ENCODE measurements around the gene KIRREL3.

The KIRREL3 gene

DNA sequence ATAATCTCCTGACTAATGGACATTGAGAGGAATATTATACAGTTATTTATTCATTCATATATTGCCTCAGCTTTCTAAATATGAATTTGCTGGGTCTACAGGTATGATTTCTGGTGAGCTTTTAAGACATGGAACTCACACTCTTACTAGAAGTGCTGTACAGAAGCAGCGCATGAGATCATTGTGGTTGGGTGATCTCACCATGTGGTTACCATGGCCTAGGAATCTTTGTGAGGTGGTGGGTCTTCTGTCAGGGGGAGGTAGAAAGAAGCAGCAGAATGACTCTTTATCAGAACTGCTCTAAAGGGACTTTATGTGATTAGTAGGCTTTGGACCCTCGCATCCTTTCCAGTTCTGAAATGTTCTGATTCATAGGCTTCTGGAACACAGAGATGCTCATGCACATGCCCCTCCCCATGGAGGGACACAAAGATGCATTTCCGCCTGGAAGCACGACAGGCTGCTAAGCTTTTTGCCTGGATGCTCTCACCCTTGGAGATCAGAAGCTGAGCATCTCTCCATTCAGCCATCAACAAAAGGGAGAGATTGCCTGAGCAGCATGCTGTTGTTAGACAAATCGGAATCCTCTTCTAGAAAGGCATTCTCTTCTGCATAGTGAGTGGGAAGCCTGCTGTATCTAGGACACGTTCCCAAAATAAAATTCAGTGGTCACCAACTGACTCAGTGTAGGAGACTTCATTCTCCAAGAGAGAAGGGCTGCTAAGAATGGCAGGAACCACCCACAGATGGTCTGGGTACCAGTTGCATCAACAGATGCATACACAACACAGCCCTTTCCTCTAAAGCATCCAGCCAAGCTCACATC lies 51.3 kb downstream of the KIRREL3 start:
- DNase-seq = no peak

DNA sequence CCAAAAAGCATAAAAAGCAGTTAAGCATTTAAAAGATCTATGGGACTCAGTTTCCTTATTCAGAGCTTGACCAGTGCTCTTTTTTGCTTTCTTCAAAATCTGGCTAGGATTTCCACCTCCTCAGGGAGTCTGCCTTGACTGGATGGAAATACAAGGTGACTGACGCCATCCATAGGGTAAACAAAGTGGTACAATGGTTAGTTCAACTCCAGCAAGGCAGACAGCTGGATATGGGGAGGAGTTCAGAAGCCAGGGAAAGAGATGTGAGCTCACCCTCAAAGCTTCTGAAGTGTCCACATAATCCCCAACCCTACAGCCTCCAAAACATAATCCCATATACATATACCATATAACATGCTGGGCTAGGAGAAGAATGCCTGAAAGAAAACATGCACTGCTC lies 52.0 kb downstream of the KIRREL3 start:
- DNase-seq = no peak

DNA sequence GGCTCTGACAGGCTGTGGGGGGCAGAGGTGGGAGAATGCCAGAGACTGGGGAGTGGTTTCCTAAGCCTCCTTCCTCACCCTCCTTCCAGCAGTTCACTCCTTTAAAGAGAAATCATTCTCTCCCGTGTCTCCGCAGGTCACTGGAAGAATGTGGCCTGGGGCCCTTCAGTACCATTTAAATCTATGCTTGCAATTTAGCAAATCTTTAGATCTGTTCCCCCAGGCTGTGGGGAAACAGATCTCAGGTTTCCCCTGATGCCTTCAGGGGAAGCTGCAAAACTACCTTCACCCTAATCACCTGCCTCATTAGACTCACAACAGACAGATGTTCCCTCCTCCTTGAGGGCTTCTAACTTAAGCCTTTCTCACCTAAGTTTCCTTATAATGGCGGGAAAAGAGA lies 55.3 kb downstream of the KIRREL3 start:
- DNase-seq = no peak

DNA sequence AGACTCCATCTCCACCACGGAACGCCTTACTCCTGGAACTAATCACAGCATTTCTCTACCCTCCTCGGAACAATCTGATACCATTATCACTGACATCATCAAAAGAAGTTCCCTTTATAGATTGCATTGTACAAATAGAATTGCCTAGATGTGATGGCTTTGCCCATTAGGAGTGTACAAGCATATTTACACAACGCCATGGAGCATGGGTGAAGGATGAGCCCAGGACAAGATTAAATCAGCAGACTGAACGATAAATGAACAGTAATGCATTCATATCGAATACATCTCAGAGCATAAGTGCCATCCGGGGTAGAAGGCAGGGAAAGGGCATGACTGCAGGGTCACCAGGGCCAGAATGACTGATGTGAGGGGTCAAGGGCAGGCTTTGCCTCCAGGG lies 57.3 kb downstream of the KIRREL3 start:
- DNase-seq = no peak

DNA sequence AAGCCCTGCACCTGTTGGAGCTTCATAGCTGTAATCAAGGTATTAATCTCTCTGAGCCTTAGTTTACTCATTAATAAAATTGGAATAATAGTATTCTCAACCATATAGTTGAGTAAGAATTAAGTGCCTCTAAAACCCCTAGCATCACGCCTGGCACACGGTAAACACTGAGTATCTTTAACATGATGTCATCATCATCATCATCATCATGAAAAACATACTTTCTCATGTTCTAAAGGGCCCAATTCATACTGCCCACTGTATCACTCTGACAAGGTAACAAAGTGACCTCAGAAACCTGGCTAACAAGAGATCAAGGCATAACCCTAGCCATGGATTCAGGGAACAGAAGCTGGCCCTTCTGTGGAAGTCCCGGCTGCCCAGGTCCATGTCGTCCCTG lies 58.4 kb downstream of the KIRREL3 start:
- DNase-seq = no peak

DNA sequence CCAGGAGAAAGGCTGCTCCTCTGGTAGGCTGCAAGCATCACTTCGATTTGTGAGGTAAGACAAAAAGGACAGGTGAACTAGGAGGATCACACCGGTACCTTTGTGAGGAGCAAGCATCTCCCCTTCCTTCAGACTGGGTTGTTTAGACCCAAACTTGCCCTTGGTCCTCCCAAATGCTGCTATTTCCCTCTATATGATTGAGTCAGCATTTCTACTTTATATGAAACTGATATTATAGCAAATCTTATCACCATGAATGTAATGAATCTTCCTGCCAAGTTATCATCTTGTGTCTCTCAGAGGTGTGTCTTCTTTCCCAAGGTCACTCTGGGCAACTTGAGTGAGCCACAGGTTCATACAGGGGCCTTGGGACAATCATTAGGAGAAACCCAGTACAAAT lies 61.0 kb downstream of the KIRREL3 start:
- no peak for DNase-seq

DNA sequence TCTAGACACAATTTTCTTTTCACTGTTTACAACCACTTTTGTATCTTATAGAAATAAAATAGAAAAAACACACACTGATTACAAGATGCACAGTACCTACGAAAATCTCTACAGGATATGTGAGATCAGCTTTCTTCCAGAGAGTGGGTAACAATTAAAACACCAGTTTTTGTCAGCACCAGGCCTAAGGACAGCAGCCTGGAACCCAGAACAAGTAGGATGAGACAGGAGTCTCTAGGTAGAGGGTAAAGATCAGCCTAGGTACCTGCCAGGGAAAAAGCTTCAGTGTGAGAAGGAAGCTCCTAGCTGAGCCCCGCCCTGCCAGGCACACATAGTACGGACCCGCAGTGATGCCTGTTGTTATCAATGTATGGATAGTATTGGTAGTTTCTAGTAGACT lies 61.9 kb downstream of the KIRREL3 start:
- DNase-seq = no peak

DNA sequence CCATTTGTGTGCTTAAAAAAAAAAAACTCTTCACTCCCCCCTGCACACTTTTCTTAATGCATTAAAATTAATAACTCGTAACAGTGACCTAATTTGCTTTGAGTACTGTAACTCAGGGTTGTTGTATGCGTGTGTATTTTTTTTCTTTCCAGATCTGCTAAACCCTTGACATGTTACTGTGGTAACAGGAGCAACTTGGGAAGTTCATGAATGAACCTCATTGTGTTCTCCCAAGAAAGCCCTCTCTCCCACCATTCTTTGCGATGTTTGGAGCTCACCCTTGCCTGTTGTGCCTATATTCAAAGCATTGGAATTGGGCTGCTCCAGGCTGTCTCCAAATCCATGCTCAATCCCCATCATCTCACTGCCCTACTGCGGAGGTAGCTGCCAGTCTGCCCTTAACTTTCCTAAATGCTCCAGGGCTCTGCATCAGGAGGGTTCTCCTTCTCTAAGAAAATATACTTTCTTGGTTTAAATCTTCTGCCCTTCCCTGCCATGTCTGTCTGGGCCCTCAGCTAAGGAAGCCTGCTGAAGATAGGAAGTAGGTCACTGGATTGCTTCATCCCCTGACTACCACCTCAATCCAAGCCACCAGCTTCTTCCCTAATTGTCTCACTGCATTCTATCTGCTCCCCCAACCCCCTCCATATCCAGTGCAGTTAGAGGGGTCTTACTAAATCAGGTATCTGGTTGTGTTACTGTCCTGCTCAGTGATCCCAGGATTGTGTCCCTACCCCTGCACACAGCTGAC lies 70.3 kb downstream of the KIRREL3 start:
- no peak for DNase-seq

DNA sequence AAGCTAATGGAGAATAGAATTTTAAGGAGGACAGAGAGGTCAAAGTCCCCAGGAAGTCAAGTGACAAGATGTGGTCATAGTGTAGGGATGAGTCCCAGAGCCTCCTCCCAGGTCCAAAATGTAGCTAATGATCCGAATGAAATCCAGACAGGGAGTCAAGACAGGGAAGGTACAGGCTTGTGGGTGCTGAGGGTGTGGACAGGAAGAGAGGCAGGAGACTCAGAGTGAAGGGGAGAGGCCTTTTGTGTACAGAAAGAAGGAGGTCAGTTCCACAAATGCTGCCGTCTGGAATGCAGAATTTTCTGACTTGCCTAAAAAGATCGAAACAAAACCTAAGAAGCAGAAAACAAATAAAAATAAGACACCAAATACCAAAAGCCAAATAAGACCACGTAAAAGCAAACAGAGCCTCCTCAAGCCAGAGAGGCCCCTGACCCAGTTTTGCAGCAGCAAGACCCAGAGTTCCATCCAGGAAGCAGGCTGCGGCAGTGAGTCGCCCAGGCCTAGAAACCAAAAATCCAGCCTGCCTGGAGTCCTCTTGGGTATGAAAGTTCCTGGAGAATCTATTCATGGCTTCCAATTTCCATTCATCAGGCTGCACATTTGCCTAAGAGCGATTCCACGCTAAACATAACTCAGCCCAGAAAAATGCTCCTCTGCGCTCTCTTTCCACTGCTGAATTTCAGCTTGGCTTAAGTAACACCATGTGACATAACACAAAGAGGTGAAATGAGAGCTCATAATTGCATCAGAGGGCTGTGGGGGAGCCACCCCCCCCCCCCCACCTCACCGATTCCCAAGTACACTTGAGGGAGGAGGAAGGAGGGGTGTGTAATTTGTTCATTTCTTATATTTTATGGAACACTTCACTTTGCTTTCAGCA lies 71.2 kb downstream of the KIRREL3 start:
- DNase-seq = no peak

DNA sequence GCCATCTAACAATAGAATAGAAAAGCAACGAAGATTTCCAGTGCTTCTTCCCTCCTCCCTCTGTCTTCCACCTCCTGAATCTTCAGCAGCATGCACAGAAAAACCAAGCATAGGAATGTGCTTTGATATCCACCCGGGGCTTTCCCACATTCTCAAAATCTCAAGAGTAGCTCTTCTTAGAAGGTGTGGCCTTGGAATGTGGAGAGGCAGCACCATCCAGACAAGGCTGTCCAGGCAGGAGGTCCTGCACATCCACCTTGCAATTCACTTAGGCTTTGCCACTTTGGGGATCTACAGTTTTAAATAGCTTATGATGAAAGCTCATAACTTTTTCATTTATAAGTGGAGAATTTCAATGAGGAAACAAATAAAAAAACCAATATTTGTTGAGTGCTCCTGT lies 72.9 kb downstream of the KIRREL3 start:
- DNase-seq = no peak

DNA sequence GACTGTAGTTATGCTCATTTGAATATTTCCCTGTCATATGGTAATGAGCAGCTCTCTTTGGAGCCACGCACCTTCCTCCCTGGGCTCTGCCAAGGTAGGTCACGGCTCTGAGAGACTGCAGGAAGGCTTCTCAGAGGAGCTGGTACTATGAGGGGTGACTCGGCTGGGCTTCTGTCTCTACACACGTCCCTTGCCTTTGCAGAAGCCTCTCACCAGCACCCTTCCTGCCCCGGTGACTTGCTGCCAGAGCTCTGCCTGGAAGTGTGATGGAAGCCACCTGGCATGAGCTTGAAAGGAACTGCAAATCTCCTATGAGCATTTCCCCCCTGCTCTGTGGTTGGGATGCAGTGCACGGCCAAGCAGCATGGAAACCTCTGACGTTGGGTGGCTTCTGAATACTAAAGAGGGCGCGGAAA lies 74.2 kb downstream of the KIRREL3 start:
- DNase-seq = no peak

DNA sequence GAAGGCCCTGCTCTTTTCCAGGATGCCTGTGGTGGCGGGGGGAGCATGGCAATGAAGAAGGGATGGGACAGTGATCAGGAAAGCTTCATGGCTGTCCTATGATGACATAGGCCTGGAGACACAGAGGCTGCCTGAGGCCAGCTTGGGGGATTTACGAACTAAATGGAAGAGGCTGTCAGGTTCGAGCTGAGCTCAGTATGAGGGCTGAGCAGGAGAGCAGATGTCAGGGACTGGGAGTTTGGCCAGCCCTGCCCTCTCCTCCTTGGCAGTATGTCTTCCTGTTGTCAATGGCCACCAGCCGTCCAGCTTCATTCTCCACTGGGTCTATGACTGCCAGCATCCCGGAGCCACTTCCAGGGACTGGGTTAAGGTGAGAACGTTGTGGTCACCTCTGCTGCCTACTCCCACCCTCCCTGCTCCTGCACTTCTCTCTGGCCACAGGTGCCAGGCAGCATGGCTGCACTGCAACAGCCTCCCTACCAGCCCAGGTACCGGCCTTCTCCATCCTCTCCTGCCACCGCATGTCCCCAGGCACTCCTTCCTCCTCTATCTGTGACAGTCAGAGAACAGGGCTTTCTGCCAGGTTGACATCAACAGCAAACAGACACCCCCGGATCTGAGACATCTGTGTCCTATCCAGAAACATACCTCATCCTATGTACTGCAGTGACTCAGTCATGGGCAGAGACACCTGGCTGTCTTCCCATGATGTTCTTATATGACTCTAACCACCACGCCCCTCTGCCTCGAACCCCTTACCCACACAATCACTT lies 75.1 kb downstream of the KIRREL3 start:
- no peak for DNase-seq

DNA sequence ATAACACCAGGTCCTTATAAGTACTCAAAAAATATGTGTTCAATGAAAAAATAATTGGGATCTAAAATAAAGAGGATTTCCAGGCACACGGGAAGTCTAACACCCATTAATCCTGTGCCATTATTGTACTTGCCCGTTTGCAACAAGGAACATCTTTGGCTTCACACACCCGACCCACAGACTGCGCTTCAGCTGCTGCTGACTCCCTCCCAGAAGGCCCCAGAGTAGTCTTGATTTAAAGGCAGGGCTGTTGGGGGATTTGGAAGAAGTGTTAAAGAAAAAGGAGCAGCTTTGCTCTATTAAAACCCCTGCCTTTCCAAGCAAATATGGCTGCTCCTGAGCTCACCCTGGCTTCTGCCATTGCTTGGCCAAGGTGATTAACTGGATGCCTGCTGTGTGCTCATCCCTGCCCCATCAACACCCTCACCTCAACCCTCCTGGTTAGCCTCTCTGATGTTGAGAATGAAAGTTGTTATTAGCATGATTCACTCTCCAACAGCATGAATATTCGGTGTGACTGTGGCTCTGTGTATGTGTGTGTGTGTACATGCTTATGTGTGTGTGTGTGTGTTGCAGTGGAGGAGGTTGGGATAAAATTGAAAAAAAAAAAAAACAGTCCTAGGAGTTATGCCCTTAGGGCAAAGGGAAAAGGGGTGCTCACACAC lies 76.1 kb downstream of the KIRREL3 start:
- DNase-seq = no peak

DNA sequence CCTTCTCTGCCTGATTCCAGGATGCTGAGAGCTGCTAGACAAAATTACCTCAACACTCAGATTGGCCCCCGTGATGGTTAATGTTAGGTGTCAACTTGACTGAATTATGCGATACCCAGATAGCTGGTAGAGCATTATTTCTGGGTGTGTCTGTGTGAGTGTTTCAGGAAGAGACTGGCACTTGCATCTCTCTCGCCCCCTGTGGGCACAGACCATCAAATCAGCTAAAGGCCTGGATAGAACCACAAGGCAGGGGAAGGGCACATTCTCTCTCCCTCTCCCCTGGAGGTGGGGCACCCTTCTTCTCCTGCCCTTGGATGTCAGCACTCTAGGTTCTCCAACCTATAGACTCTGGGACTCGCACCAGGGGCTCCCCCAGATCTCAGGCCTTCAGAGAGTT lies 79.7 kb downstream of the KIRREL3 start:
- DNase-seq = no peak

DNA sequence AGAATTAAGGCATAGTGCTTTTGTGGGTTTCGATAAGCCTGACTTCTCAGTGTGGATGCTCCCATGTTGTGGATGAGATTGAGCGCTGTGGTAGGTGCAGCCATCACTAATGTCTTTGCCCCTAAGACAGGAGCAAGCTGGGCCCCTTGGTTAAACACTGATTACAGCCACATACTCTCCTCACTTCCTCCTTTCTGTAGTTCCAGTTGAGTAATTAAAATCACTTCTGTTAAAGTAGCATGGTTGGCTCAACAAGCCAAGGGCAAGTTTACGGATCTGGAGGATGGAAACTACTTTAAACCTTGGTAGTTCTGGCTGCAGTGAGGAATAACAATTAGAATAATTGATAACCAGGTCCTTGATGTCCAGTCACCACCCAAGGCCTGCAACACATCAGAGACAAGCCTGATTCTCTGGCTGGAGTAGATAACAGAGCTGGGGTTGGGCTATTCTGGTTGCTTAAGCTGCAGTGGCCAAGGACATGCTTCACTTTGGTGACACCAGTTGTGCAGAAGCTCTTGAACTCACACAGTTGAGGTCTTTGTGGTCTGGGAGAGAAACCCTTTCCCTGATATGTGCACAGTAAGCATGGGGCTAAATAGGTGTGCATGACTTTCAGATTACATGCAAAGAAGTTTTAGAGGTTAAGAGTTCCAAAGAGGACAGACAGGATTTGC lies 81.3 kb downstream of the KIRREL3 start:
- no peak for DNase-seq

DNA sequence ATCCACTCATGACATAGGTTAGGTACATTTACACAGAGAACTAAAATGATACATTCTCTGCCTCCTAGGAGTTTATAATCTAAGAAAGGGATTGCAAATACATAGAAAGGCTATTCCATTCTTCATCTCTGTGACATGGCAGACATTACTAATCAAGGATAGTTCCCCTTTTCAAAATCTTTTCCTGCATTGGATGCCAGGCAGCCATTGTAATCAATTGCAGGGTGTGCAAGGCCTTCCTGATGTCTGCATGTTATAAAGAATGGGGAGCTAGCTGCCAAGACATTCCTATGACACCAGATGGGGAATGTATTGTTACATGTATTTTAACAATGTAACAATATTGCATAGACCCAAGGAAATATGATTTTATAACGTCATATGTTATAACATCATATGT lies 82.0 kb downstream of the KIRREL3 start:
- DNase-seq = no peak

DNA sequence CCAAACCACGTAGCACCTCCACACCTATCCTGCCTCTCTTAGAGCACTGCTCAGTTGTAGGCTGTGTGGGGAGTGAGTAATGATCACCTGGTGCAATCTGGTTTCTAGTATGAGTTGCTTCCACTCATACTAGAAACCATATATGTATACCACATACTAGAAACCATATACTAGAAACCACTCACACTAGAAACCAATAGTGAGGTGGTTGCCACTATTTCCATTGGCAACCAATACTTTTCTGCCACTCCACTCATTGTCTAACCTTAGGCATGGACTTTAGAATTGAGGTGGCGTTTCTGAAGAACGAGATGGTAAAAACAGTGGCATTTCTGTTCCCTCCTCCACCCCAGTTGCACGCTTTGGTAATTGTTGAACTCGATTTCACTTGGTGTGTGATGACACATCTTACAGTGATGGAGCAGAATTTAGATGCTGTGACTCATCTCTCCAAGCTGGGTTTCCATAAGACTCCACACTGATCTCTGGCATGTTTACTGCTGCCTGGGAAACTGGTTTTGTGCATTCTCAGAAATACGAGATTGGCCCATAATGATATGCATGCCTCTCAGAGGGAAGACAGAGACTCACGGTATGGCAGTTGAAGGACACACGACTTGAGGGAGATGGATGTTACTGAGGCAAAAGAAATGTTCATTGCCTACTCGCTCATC lies 82.9 kb downstream of the KIRREL3 start:
- no peak for DNase-seq

DNA sequence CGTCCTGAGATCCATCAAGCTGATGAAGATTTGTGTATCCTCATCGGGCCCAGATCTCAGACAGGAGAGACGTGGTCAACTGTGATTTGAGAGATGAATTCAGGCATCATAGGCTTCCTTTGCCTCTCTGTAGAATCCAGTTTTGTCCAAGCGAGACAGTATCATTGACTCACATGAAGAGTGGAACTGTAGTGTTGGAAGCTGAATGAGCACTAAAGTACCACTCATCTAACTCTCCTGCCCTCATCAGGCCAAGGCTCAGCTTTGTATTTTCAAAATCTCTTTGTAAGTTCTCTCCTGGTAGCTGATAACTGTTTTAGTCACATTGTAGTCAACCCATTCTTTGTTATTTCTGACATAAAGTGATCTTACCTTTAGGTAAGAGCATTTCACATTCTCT lies 85.1 kb downstream of the KIRREL3 start:
- DNase-seq = no peak

DNA sequence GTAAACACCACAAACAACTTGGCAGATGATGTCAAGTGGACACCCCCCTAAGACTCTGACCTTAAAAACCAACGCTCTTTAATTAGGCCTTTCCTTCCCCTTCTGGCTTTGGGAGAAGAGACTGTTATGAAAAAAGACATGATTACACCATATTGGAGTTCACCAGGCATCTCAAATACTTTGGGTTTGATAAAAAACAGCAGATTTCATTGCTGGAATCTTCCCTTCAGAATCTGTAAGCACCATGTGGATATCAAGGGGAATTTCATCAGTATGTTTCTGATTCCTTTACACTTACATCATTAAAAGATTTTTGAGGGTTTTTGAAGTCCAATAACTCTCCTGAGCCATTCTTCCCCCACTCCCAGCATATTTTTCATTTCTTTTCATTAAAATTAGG lies 85.6 kb downstream of the KIRREL3 start:
- no peak for DNase-seq

DNA sequence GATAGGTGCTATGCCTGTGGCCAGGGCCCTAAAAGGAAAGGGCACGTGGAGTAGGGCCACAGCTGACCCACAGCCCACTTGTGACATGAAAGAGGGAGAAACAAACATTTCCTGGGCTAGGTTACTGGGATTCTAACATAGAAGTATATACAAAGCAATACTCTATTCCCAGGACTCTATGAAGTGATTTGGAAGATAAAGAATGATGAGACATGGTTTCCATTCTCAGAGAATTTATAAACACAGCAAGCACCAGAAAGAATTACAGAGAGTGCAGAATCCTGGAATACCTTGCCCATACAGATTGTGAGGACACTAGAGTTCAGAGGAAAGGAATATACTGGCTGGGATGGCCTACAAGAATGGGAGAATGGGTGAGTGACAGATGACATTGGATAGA lies 86.4 kb downstream of the KIRREL3 start:
- no peak for DNase-seq

DNA sequence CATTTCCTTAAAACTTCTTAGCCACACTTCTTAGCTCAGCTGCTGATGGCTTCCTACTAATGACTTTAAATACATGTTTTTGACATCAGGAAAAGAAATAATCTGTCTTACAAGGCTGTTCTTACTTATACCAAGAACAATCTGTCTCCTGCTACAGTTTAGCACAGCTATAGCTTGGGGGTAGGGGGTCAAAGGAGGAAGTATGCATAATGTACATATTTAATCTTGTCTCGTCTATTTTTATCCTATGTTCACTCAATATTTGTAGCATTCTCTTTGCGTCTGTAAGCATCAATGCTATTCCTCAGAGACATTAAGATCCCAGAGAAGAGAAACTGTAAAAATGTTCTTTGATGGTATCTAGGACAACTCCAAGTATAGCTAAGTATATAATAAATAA lies 96.0 kb downstream of the KIRREL3 start:
- no peak for DNase-seq
